Central memory CD8-positive, alpha-beta T cell (primary cell): ENCODE measurements around the gene ZMYND8.
A peak's percentile ranks its signal among the peaks of the same experiment; 100 is the strongest.
"Not testable (repeated sequence)": the region's sequence is repeated elsewhere in the genome, so short reads cannot be mapped to it uniquely, and the experiment has no call there.

Source experiments
- ATAC-seq: fragments of 150-1000 bp; cut with Tn5 transposase; replicated peaks from 2 replicates; pipeline ENCODE4 v1.10.0; 2022; ENCODE audit warnings: mild to moderate bottlenecking, moderate FRiP score, moderate number of reproducible peaks; ENCODE audit not compliant: poor library complexity, severe bottlenecking; ENCODE audit errors: extremely low read depth
- DNase-seq, 2 donors: peaks; one replicate each; pipeline ENCODE4 v3.0.0; 2021; ENCODE audit warnings: low spot score in 2 of 2
- H3K27ac Mint-ChIP-seq: one replicate; pipeline ENCODE4 v1.8.0; 2022; ENCODE audit warnings: low read depth, mild to moderate bottlenecking, moderate library complexity, mixed read lengths
- H3K27me3 Mint-ChIP-seq: one replicate; pipeline ENCODE4 v1.8.0; 2022; ENCODE audit warnings: mixed read lengths
- H3K36me3 Mint-ChIP-seq: one replicate; pipeline ENCODE4 v1.8.0; 2022; ENCODE audit warnings: mild to moderate bottlenecking, moderate library complexity, mixed read lengths; ENCODE audit not compliant: insufficient read depth
- H3K4me1 Mint-ChIP-seq: one replicate; pipeline ENCODE4 v1.8.0; 2022; ENCODE audit warnings: mixed read lengths
- H3K4me3 Mint-ChIP-seq: one replicate; pipeline ENCODE4 v1.8.0; 2022; ENCODE audit warnings: mild to moderate bottlenecking, moderate library complexity, mixed read lengths
- H3K9me3 Mint-ChIP-seq: one replicate; pipeline ENCODE4 v1.8.0; 2022; ENCODE audit warnings: mixed read lengths

The ZMYND8 gene

DNA sequence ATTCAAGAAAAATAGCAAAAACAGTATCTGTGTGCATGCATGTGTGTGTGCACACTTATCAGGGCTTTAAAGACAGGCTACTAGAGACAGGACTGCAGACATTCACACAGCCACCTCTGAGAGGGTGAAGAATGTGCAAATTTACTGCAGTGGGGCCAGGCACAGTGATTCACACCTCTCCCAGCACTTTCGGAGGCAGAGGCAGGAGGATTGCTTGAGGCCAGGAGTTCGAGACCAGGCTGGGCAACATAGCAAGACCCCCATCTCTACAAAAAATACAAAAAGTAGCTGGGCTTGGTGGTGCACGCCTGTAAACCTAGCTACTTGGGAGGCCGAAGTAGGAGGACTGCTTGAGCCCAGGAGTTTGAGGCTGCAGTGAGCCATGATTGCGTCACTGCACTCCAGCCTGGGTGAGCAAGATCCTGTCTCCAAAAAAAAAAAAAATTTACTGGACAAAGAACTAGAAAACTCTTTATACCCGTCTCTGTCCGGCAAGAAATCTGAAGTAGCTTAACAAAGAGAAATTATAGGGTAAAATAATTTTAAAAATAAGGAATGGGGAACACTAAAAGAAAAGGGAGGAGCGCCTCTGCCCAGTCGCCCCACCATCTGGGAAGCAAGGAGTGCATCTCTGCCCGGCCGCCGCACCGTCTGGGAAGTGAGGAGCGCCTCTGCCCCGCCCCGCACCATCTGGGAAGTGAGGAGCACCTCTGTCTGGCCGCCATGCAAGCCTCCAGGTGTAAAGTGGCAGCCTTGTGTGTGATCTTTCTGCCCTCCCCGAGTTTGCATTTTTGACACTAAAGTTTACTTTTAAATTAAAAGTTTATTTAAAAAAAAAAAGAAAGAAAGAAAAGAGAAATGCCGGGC, 105.1 kb downstream of the ZMYND8 start:
- Mint-ChIP-seq H3K36me3 (peaks cover 34% of the 10 kb centered on the region), H3K4me3 (no peak overlapping the region), H3K27me3 (no peaks in the 10 kb centered on the region), H3K4me1 (no peaks in the 10 kb centered on the region), H3K27ac (no peak overlapping the region), H3K9me3 (no peaks in the 10 kb centered on the region)
- ATAC-seq (no peak), DNase-seq (no peak)

DNA sequence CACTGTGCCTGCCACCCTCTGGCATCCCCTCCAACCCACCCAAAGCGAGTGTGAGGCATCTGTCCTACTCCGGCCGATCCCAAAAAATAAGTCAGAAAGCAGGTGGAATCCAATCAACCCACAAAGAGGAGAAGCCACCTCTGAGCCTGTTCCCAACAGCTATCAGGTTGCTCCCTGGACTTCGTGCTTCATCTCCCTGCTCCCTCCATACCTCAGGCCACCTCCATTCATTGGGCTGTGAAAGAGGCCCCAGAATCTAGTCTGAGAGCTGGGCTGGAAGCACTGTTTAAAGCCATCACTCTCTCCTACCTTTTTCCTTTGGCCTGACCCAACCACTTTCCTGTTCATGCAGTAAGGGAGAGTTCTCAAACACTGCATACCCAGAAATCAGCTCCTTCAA, 106.1 kb downstream of the ZMYND8 start:
- Mint-ChIP-seq H3K9me3 (no peaks in the 10 kb centered on the region), H3K4me1 (no peaks in the 10 kb centered on the region), H3K36me3 (peaks cover 44% of the 10 kb centered on the region), H3K27ac (no peak overlapping the region), H3K4me3 (no peak overlapping the region), H3K27me3 (no peaks in the 10 kb centered on the region)
- ATAC-seq = no peak
- DNase-seq = no peak

GRCh38 chr20:47249913-47250312, 106.6 kb downstream of the ZMYND8 start:
- Mint-ChIP-seq H3K27me3 (no peaks in the 10 kb centered on the region), H3K4me1 (no peaks in the 10 kb centered on the region), H3K27ac (no peak overlapping the region)

DNA sequence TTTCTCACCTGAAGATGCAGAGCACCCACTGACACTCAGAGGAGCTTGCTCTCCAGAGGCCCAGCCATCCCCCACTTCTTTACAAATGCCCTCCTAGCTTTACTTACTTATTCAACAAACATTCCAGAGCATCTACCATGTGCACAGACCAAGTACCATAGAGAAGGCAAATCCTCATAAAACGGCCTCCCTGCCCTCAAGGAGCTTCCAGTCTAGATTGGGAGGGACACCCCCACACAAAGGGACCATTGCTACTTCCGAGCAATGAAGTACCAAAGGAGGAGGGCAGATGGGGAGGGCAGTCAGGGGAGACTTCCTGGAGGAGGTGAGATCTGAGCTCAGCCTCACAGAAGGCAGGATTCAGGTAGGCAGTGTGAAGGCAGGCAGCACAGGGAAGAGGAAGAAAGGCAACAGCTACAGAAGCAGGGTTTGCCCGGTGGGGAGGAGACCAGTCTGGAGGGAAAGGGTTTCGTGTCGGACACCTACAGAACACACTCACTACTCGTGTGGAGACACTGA, 108.0 kb downstream of the ZMYND8 start:
- no peak for ATAC-seq
- Mint-ChIP-seq H3K9me3 (no peaks in the 10 kb centered on the region), H3K4me3 (no peak overlapping the region), H3K27ac (no peak overlapping the region), H3K36me3 (peaks cover 41% of the 10 kb centered on the region), H3K4me1 (peaks cover 8% of the 10 kb centered on the region), H3K27me3 (no peaks in the 10 kb centered on the region)
- DNase-seq = no peak

More at GRCh38 chr20:47249913-47250312, 106.6 kb downstream of the ZMYND8 start:
- no peak overlapping the region for H3K4me3 Mint-ChIP-seq
- DNase-seq (no peak), ATAC-seq (no peak)
- H3K36me3 Mint-ChIP-seq = peaks cover 46% of the 10 kb centered on the region
- H3K9me3 Mint-ChIP-seq = no peaks in the 10 kb centered on the region

DNA sequence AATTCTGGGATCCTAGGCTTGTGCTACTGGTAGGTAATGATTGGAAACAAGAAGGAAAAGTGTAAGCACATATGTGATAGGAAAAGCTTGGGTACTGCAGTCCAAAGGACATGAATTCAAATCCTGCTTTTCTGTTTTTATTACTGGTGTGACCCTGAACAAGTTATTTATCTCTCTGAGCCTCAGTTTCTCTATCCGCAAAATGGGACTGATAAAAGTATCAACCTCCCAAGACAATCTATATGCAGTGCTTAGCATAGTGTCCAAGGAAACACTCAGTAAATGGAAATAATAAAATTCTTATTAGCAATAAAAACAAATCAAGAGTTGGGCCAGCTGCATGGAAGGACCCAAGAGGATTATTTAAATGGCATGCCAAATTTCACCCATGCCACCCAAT, 108.5 kb downstream of the ZMYND8 start:
- no peak overlapping the region for H3K4me3 Mint-ChIP-seq
- peaks cover 9% of the 10 kb centered on the region for H3K4me1 Mint-ChIP-seq
- no peaks in the 10 kb centered on the region for H3K27me3 Mint-ChIP-seq
- ATAC-seq = no peak
- no peaks in the 10 kb centered on the region for H3K9me3 Mint-ChIP-seq
- H3K36me3 Mint-ChIP-seq = peaks cover 41% of the 10 kb centered on the region
- no peak for DNase-seq
- no peak overlapping the region for H3K27ac Mint-ChIP-seq

- H3K9me3 Mint-ChIP-seq = no peaks in the 10 kb centered on the region
- no peaks in the 10 kb centered on the region for H3K27me3 Mint-ChIP-seq
- H3K4me1 Mint-ChIP-seq = peaks cover 9% of the 10 kb centered on the region
- H3K36me3 Mint-ChIP-seq = peaks cover 39% of the 10 kb centered on the region
- DNase-seq (no peak), ATAC-seq (no peak)
- peak overlapping the region; percentile 35 for H3K27ac Mint-ChIP-seq
- H3K4me3 Mint-ChIP-seq = no peak overlapping the region
Observed at GRCh38 chr20:47246061-47246777, 110.3 kb downstream of the ZMYND8 start.

GRCh38 chr20:47245166-47245565, 111.3 kb downstream of the ZMYND8 start:
- ATAC-seq, H3K4me1 Mint-ChIP-seq, H3K27me3 Mint-ChIP-seq, H3K27ac Mint-ChIP-seq, DNase-seq, H3K4me3 Mint-ChIP-seq, H3K9me3 Mint-ChIP-seq: not testable (repeated sequence)
- H3K36me3 Mint-ChIP-seq = peaks cover 36% of the 10 kb centered on the region

GRCh38 chr20:47244451-47244850, 112.0 kb downstream of the ZMYND8 start:
- Mint-ChIP-seq H3K4me3 (no peak overlapping the region), H3K4me1 (peaks cover 9% of the 10 kb centered on the region), H3K27me3 (no peaks in the 10 kb centered on the region), H3K27ac (no peak overlapping the region), H3K36me3 (peaks cover 39% of the 10 kb centered on the region), H3K9me3 (no peaks in the 10 kb centered on the region)
- DNase-seq = no peak
- no peak for ATAC-seq

GRCh38 chr20:47243532-47244305, 112.8 kb downstream of the ZMYND8 start:
- ATAC-seq (no peak), DNase-seq (no peak)
- Mint-ChIP-seq H3K27ac (peak overlapping the region; percentile 1), H3K27me3 (no peaks in the 10 kb centered on the region), H3K36me3 (peaks cover 44% of the 10 kb centered on the region), H3K9me3 (no peaks in the 10 kb centered on the region), H3K4me3 (no peak overlapping the region), H3K4me1 (peaks cover 9% of the 10 kb centered on the region)

GRCh38 chr20:47243003-47243402, 113.5 kb downstream of the ZMYND8 start:
- no peaks in the 10 kb centered on the region for H3K27me3 Mint-ChIP-seq
- peaks cover 50% of the 10 kb centered on the region for H3K36me3 Mint-ChIP-seq
- DNase-seq = no peak
- no peak overlapping the region for H3K4me3 Mint-ChIP-seq
- peaks cover 9% of the 10 kb centered on the region for H3K4me1 Mint-ChIP-seq
- no peak overlapping the region for H3K27ac Mint-ChIP-seq
- ATAC-seq = no peak
- H3K9me3 Mint-ChIP-seq = no peaks in the 10 kb centered on the region

- no peak overlapping the region for H3K4me3 Mint-ChIP-seq
- no peak overlapping the region for H3K27ac Mint-ChIP-seq
- DNase-seq (no peak), ATAC-seq (no peak)
- peaks cover 48% of the 10 kb centered on the region for H3K36me3 Mint-ChIP-seq
- H3K9me3 Mint-ChIP-seq = no peaks in the 10 kb centered on the region
- no peaks in the 10 kb centered on the region for H3K27me3 Mint-ChIP-seq
- peaks cover 9% of the 10 kb centered on the region for H3K4me1 Mint-ChIP-seq
Observed at GRCh38 chr20:47241345-47241781, 115.1 kb downstream of the ZMYND8 start.

DNA sequence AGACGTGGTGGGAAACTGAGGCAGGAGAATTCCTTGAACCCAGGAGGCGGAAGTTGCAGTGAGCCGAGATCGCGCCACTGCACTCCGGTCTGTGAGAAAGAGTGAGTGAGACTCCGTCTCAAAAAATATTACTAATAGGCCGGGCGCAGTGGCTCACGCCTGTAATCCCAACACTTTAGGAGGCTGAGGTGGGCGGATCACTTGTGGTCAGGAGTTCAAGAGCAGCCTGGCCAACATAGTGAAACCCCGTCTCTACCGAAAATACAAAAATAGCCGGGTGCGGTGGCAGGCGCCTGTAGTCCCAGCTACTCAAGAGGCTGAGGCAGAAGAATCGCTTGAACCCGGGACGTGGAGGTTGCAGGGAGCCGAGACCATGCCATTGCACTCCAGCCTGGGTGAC, 116.4 kb downstream of the ZMYND8 start:
- not testable (repeated sequence) for H3K4me3 Mint-ChIP-seq, DNase-seq

More for the DNA sequence above, 116.4 kb downstream of the ZMYND8 start:
- not testable (repeated sequence) for H3K27ac Mint-ChIP-seq, H3K27me3 Mint-ChIP-seq, H3K9me3 Mint-ChIP-seq, H3K4me1 Mint-ChIP-seq, ATAC-seq
- peaks cover 48% of the 10 kb centered on the region for H3K36me3 Mint-ChIP-seq
